Keratinocyte (primary cell): ENCODE measurements around the gene DENND5A. TPM values are rescaled to one million over a fixed set of nuclear protein-coding genes. Genes with fewer than 3 reads are reported as not detected.
"Not testable (repeated sequence)": the region's sequence is repeated elsewhere in the genome, so short reads cannot be mapped to it uniquely, and the experiment has no call there.

ENCODE experiments used
- DNase-seq: peaks from one replicate; pipeline ENCODE4 v3.0.0-alpha.2; 2011; ENCODE audit warnings: low read depth, missing footprints, low spot score
- FAIRE-seq: peaks from 2 replicates; lab custom pipeline; 2011; peaks lifted over from hg19 to GRCh38; lab: Jason Lieb, UNC
- H2AFZ ChIP-seq: 2 replicates; pipeline ENCODE4 v1.6.0; 2012; ENCODE audit warnings: low read length, control low read depth, inconsistent platforms; ENCODE audit not compliant: control insufficient read depth
- H3K27ac ChIP-seq: 2 replicates; pipeline ENCODE4 v1.5.1; 2011; ENCODE audit warnings: low read length; ENCODE audit not compliant: control insufficient read depth, insufficient read depth
- H3K27me3 ChIP-seq: 3 replicates; pipeline ENCODE4 v1.6.0; 2011; ENCODE audit warnings: low read length; ENCODE audit not compliant: control insufficient read depth, insufficient read depth; ENCODE audit errors: extremely low read depth
- H3K36me3 ChIP-seq, 2 experiments: 2 replicates in 1 of 2; 3 replicates in 1 of 2; pipeline ENCODE4 v1.5.1; 2011; ENCODE audit warnings: low read length in 2 of 2, mild to moderate bottlenecking in 1 of 2; ENCODE audit not compliant: control insufficient read depth in 2 of 2, insufficient read depth in 2 of 2; ENCODE audit errors: extremely low read depth in 1 of 2
- H3K4me1 ChIP-seq: 3 replicates; pipeline ENCODE4 v1.5.1; 2011; ENCODE audit warnings: low read length; ENCODE audit not compliant: control insufficient read depth, insufficient read depth; ENCODE audit errors: extremely low read depth
- H3K4me2 ChIP-seq: 3 replicates; pipeline ENCODE4 v1.6.0; 2011; ENCODE audit warnings: low read depth, low read length; ENCODE audit not compliant: control insufficient read depth, insufficient read depth; ENCODE audit errors: extremely low read depth
- H3K4me3 ChIP-seq, 3 experiments: fragments of 200-600 bp in 1 of 3; sonication (generic) in 1 of 3; 2 replicates in 2 of 3; 3 replicates in 1 of 3; pipeline ENCODE4 v1.5.1; 2011 to 2016; ENCODE audit warnings: low read length in 3 of 3, mild to moderate bottlenecking in 3 of 3, control low read depth in 2 of 3, inconsistent platforms in 1 of 3, low read depth in 1 of 3, mixed read lengths in 1 of 3, mixed run types in 1 of 3, moderate library complexity in 1 of 3; ENCODE audit not compliant: control insufficient read depth in 2 of 3, insufficient read depth in 2 of 3; ENCODE audit errors: extremely low read depth in 1 of 3
- H3K79me2 ChIP-seq: 2 replicates; pipeline ENCODE4 v1.6.0; 2012; ENCODE audit warnings: low read length; ENCODE audit not compliant: control insufficient read depth, insufficient read depth
- H3K9ac ChIP-seq: 3 replicates; pipeline ENCODE4 v1.6.0; 2011; ENCODE audit warnings: low read length; ENCODE audit not compliant: control insufficient read depth, insufficient read depth; ENCODE audit errors: extremely low read depth
- H3K9me1 ChIP-seq: 3 replicates; pipeline ENCODE4 v1.6.0; 2011; ENCODE audit warnings: low read length; ENCODE audit not compliant: control insufficient read depth, insufficient read depth; ENCODE audit errors: extremely low read depth
- H3K9me3 ChIP-seq: 2 replicates; pipeline ENCODE4 v1.5.1; 2012; ENCODE audit warnings: low read depth, low read length; ENCODE audit not compliant: control insufficient read depth
- H4K20me1 ChIP-seq: 3 replicates; pipeline ENCODE4 v1.6.0; 2011; ENCODE audit warnings: low read length; ENCODE audit not compliant: control insufficient read depth, insufficient read depth; ENCODE audit errors: extremely low read depth
- CTCF ChIP-seq, 3 experiments: IDR thresholded peaks in 1 of 3; conservative IDR thresholded peaks in 1 of 3; optimal IDR thresholded peaks in 1 of 3; 2 replicates in 2 of 3; 3 replicates in 1 of 3; pipeline versions ENCODE3 to v1.5.1; 2011; ENCODE audit warnings: low read length in 3 of 3, mild to moderate bottlenecking in 3 of 3, moderate library complexity in 2 of 3, control low read depth in 1 of 3, inconsistent platforms in 1 of 3; ENCODE audit not compliant: insufficient read depth in 2 of 3; ENCODE audit errors: extremely low read depth in 1 of 3
- EZH2 ChIP-seq: IDR thresholded peaks from one replicate; pipeline ENCODE4 v1.6.1; 2012; ENCODE audit warnings: inconsistent platforms, mild to moderate bottlenecking, low read length, moderate library complexity
- dilution Hi-C: fragments of 300-500 bp; cut with MboI; formaldehyde crosslinking; loops from one replicate; pipeline ENCODE4 v1.7.0; 2020; ENCODE audit warnings: low sequenced_read_pairs; ENCODE audit not compliant: extremely low pct_ligation_motif_present
- polyA plus RNA-seq, 5 experiments: library from polyadenylated mRNA; depleted of rRNA in 3 of 5; stranded (reverse) in 3 of 5; stranded (forward) in 1 of 5; unstranded in 1 of 5; fragments of >200 nt; gene quantifications; 1 replicate in 1 of 5; 2 replicates in 3 of 5; 3 replicates in 1 of 5; pipeline versions ENCODE4 v1.2.1 to v1.2.3, GENCODE V29; 2011 to 2012; ENCODE audit warnings: missing spikeins in 2 of 5, low read depth in 1 of 5, low replicate concordance in 1 of 5

DENND5A gene
- polyA plus RNA-seq, 1 donor (not counting 4 experiments of a cell fraction or from before 2014, with no cell fraction given): 49.1 TPM

- Histone ChIP-seq H3K27me3 (no peaks in the 10 kb centered on the region), H3K9ac (peak overlapping the region; percentile 85), H3K27ac (peak overlapping the region; percentile 71), H3K9me1 (no peaks in the 10 kb centered on the region), H3K9me3 (no peaks in the 10 kb centered on the region), H3K4me2 (peak overlapping the region; percentile 93), H3K36me3 (no peaks in the 10 kb centered on the region), H4K20me1 (no peaks in the 10 kb centered on the region), H3K4me1 (peaks cover 5% of the 10 kb centered on the region), H3K79me2 (peaks cover 39% of the 10 kb centered on the region), H2AFZ (peak overlapping the region; percentile 80), H3K4me3 (peak overlapping the region; percentile 81 to 95 (median 88))
- dilution Hi-C loops: no loop called here
- TF ChIP-seq EZH2 (no peak), CTCF (optimal IDR thresholded peaks at IDR 0.05 in 1 of 3, IDR thresholded peaks at IDR 0.05 in 1 of 3, conservative IDR thresholded peaks at IDR 0.05 in 1 of 3; ENCODE audit: extremely low read depth in 1 of 3, insufficient read depth in 2 of 3, low read length in 3 of 3) (no peak)
- no peak for DNase-seq
- no peak for FAIRE-seq
Observed at GRCh38 chr11:9264316-9265210, 587 bp downstream of the DENND5A start.

- DNase-seq (no peak), FAIRE-seq (no peak)
- Histone ChIP-seq H3K9ac (peak overlapping the region; percentile 85), H3K79me2 (peaks cover 44% of the 10 kb centered on the region), H4K20me1 (no peaks in the 10 kb centered on the region), H3K4me3 (peak overlapping the region; percentile 81 to 95 (median 88)), H3K4me1 (peaks cover 5% of the 10 kb centered on the region), H3K36me3 (no peaks in the 10 kb centered on the region), H3K9me1 (no peaks in the 10 kb centered on the region), H3K27me3 (no peaks in the 10 kb centered on the region), H3K4me2 (peak overlapping the region; percentile 93), H2AFZ (peak overlapping the region; percentile 49), H3K27ac (peak overlapping the region; percentile 71), H3K9me3 (no peaks in the 10 kb centered on the region)
- TF ChIP-seq EZH2: no peak
- TF ChIP-seq CTCF (optimal IDR thresholded peaks at IDR 0.05 in 1 of 3, IDR thresholded peaks at IDR 0.05 in 1 of 3, conservative IDR thresholded peaks at IDR 0.05 in 1 of 3; ENCODE audit: extremely low read depth in 1 of 3, insufficient read depth in 2 of 3, low read length in 3 of 3): no peak
- dilution Hi-C loops: no loop called here
Observed at GRCh38 chr11:9263840-9264315, 1.3 kb downstream of the DENND5A start.

- H4K20me1 ChIP-seq, DNase-seq, H2AFZ ChIP-seq, H3K27me3 ChIP-seq, H3K4me1 ChIP-seq, dilution Hi-C loops, H3K36me3 ChIP-seq, H3K27ac ChIP-seq, H3K4me3 ChIP-seq, H3K9me1 ChIP-seq, H3K9me3 ChIP-seq, H3K4me2 ChIP-seq, FAIRE-seq, H3K9ac ChIP-seq: not testable (repeated sequence)
- H3K79me2 ChIP-seq: peaks cover 50% of the 10 kb centered on the region
Observed at GRCh38 chr11:9260838-9261146, 4.4 kb downstream of the DENND5A start.
